ENCODE measurements around the gene TTPAL. TPM values are rescaled to one million over a fixed set of nuclear protein-coding genes. Genes with fewer than 3 reads are reported as not detected.

TTPAL gene
- total RNA-seq, 1 experiment from 2014 or later = 21.1 TPM

DNA sequence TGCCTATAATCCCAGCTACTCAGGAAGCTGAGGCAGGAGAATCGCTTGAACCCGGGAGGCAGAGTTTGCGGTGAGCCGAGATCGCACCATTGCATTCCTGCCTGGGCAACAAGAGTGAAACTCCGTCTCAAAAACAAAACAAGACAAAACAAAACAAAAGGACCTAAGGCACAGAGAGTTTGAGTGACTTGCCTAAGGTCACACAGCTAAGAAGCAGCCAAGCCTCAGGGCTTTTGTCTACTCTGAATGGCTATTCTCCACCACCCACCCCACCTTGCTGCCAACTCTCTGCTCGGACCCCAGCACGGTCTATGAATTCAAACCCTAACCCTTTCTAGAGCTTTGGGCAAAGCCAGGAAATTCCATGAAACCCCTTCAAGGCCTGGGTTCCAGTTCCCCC, 19.1 kb upstream of the TTPAL start:
- H3K4me1 ChIP-seq (ENCODE audit: insufficient read depth, low read length) = no peaks in the 10 kb centered on the region
- H2BK5ac ChIP-seq (ENCODE audit: insufficient read length, low read length) = no peak overlapping the region
- no peak overlapping the region for H2BK12ac ChIP-seq (ENCODE audit: insufficient read length, low read depth, low read length)
- H3K27me3 ChIP-seq (ENCODE audit: insufficient read depth, low read length) = no peaks in the 10 kb centered on the region
- H2AFZ ChIP-seq (ENCODE audit: low read length) = no peak overlapping the region
- DNase-seq = no peak
- no peak for TF ChIP-seq CTCF (conservative IDR thresholded peaks at IDR 0.05)
- peaks cover 7% of the 10 kb centered on the region in 2 experiments for H3K4me1 Mint-ChIP-seq
- no peak overlapping the region for H3K27ac ChIP-seq (ENCODE audit: insufficient read length, low read depth, low read length)
- no peak overlapping the region for H3K4ac ChIP-seq (ENCODE audit: low read depth, low read length)
- no peak overlapping the region for H3K4me2 ChIP-seq (ENCODE audit: insufficient read depth, insufficient read length, low read length)
- no peaks in the 10 kb centered on the region for H4K20me1 ChIP-seq (ENCODE audit: control insufficient read depth, insufficient read depth, insufficient read length)
- H3K23ac ChIP-seq (ENCODE audit: insufficient read length, low read depth, low read length) = no peak overlapping the region
- no CpG with 5 or more reads among the region's 8 CpGs for WGBS (ENCODE audit: extremely low coverage, insufficient read length, low lambda C conversion rate)
- no peak overlapping the region for H2AK5ac ChIP-seq (ENCODE audit: insufficient read length, low read length)
- no peak overlapping the region for H4K91ac ChIP-seq (ENCODE audit: insufficient read length, low read depth, low read length)
- H3T11ph ChIP-seq (ENCODE audit: low read length) = no peak overlapping the region
- H3K9me3 ChIP-seq (ENCODE audit: control insufficient read depth, low read depth, low read length) = no peaks in the 10 kb centered on the region
- no peaks in the 10 kb centered on the region for H3K36me3 Mint-ChIP-seq (ENCODE audit: insufficient read depth in 1 of 3, low read depth in 3 of 3)
- H3K14ac ChIP-seq (ENCODE audit: insufficient read depth, low read length) = no peak overlapping the region
- no peak overlapping the region for H3K9ac ChIP-seq (ENCODE audit: extremely low read depth, insufficient read length, low read length)
- no peak overlapping the region for H2BK120ac ChIP-seq (ENCODE audit: low read depth, low read length, poor library complexity, severe bottlenecking)
- no peak overlapping the region for H3K4me3 Mint-ChIP-seq
- H3K18ac ChIP-seq (ENCODE audit: insufficient read length, low read depth, low read length) = no peak overlapping the region
- no peak overlapping the region for H3K27ac Mint-ChIP-seq
- H3K79me1 ChIP-seq (ENCODE audit: insufficient read depth, low read depth, low read length, poor library complexity, severe bottlenecking) = no peaks in the 10 kb centered on the region
- no peak overlapping the region for H2BK20ac ChIP-seq (ENCODE audit: low read depth, low read length, poor library complexity, severe bottlenecking)
- no peak overlapping the region for H2BK15ac ChIP-seq (ENCODE audit: low read depth, low read length)
- no peaks in the 10 kb centered on the region for H3K27me3 Mint-ChIP-seq (ENCODE audit: low read depth)
- no peak overlapping the region for H3K56ac ChIP-seq (ENCODE audit: insufficient read length, low read depth, low read length)
- H4K5ac ChIP-seq (ENCODE audit: insufficient read length, low read depth, low read length) = no peak overlapping the region
- no peak overlapping the region for H4K8ac ChIP-seq (replicated peaks; ENCODE audit: insufficient read length, low read depth, low read length)
- no peaks in the 10 kb centered on the region for H3K79me2 ChIP-seq (ENCODE audit: insufficient read depth, low read length)
- no peaks in the 10 kb centered on the region for H3K23me2 ChIP-seq (ENCODE audit: insufficient read length, low read depth, low read length, poor library complexity, severe bottlenecking)
- H3K9me3 Mint-ChIP-seq = no peaks in the 10 kb centered on the region

All from H9 (cell line).